Activated CD8-positive, alpha-beta memory T cell treated with anti-CD3 and anti-CD28 coated beads, Interleukin-2, amount 50 U/mL, for 24 hours (primary cell): ENCODE data around the gene GPRC5C.
"Not testable (repeated sequence)": the region's sequence is repeated elsewhere in the genome, so short reads cannot be mapped to it uniquely, and the experiment has no call there.

Experiments
- DNase-seq: peaks from one replicate; pipeline ENCODE4 v3.0.0-alpha.2; 2020; ENCODE audit errors: extremely low read depth

The GPRC5C gene

DNA sequence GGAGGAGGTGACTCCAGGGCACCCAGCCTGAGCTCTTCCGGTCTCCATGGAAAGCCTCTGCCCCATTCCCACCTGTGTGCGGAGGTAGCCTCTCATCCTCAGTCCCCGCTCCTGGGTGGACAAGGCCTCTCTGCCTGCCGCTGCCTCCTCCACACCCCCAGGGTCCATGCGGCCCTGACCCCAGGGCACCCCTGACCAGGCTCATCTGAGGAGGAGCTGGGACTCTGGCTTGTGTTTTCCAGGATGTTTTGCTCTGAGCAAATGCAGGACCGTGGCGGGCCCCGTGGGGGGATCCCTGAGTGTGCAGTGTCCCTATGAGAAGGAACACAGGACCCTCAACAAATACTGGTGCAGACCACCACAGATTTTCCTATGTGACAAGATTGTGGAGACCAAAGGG lies 41.4 kb downstream of the GPRC5C start:
- DNase-seq = no peak

DNA sequence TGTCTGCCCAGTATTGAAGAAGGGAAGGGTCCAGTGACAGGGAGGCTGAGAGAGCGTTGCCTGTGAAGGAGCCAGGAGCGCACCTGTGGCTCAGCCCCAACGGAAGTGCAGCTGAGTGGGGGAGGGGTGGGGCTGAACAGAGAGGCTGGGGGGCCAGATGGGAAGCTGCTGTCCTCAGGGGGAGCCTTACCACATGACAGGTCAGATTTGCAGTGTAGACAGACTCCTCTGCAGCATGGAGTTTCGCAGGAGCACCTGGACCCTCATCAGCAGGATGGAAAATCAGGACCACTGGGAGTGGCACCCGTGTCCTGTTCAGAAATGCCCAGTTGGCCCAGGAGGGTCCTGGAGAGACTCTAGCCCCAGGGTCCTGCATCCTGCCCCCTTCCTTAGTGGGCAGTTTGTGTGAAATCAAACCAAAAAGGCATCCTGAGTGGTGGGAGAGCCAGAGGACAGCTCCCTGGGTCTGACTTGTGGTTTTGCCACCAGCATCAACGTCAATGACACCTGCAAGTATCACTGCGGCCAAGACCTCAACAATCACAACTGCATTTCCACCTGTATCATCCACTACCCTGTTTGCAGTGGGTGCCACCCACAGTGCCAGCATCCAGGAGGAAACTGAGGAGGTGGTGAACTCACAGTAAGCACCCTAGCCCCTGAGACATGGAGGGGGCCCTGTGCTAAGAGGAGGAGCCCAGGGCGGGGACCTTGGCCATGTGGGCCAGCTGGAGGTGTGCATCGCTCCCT lies 42.3 kb downstream of the GPRC5C start:
- no peak for DNase-seq

DNA sequence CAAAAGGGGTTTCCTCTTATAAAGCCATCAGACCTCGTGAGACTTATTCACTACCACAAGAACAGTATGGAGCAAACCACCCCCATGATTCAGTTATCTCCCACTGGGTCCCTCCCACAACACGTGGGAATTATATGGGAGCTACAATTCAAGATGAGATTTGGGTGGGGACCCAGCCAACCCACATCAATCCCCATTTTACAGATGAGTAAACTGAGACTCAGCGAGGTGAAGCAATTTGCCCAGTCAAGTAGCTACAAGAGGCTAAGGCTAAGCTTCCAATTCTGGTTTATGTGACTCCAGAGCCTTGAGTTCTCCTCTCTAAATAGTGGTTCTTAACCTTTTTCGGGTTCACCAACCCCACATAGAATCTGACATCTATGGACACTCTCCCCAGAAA lies 43.3 kb downstream of the GPRC5C start:
- DNase-seq = no peak

DNA sequence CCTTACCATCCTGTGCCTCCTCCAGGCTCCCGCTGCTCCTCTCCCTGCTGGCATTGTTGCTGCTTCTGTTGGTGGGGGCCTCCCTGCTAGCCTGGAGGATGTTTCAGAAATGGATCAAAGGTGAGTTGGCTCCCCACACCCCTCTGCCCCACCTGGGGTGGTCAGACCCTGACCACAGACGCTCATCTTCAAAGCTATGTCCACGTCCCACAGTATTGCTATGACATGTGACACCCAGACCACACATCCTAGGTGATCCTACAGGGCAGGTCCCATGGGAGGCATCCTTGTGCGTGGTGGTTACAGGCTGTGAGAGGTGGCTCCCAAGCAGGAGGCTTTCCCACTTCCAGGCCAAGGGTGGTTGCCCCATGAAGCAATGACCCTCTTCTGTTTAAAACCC lies 45.5 kb downstream of the GPRC5C start:
- DNase-seq = no peak

DNA sequence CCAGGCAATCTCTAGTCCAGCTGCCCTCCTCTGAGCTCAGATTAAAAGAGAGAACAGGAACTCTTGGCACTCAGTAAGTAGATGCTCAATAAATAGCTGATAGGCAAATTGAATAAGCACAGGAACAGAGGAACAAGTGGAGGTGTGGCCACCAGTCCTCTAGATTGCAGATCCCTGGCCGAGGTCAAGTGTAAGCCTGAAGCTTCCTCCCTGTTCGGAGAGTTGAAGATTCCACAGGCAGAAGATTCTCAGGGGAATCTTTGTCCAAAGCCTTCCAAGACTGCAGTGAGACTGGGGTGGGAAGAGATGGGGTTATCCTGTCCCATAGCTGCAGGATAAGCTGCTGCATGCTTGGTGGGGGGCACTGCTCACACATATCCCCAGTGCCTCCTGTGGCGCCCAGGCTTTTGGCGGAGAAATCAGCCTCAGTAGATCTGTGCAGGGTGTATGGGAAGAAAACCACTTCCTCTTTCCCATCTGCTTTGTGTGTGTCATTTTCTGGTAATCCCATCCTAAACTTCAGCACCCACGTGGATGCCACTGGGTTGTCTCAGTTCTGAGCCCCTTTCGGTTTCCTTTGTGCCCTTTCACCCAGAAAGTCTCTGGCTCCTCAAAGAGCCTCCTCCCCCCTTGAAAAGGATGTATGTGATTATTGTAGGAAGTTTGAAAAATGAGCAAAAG lies 46.7 kb downstream of the GPRC5C start:
- DNase-seq = no peak

DNA sequence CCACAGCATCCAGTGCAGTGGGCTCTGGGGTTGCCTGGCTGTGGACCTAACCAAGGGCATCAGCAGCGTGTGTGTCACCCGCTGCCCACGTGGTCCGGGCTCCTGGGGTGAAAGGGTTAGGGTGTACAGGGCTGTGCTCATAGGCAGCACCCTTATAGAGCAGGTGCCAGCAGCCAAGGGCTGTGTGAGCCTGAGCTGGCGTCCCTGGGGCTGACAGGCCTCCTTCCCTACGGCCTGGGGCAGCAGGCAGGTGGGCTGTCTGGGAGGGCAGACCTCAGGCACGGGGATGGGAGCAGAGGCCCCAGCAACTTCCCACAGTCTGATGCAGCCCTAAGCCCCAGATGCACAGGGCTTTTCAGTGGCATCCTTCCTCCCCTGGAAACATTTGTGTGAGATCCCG lies 48.4 kb downstream of the GPRC5C start:
- no peak for DNase-seq

DNA sequence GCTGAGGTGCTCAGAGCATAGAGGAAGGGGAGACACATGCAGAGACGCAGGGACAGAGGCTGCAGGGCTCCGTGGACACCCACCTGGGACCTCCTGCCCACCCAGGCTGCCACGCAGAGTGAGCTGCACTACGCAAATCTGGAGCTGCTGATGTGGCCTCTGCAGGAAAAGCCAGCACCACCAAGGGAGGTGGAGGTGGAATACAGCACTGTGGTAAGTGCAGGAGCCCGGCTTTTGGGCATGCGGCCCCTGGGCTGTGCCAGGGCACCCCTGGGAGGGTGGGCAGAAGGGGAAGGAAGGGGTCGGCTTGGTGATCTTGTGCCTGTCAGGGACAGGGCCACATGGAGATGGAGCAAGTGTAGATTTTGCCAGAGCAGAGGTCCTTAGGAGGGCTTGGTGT lies 49.7 kb downstream of the GPRC5C start:
- DNase-seq = no peak

DNA sequence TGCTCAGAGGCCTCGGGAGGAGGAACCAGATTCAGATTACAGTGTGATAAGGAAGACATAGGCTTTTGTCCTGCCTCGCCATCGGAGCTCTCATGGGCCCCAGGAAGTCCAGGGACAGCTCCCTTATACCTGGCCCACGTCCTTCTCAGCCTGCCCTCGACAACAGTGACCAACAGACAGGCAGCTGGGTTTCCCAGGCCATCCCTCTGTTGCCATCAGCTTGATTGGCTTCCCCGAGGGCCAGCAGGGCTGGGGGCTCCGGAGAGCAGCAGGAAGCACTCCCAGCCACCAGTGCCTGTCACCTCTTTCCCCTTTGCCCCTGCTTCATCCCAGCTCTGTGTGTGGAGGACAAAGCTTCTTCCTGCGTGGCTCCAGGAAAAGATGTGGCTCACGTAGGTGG lies 52.2 kb downstream of the GPRC5C start:
- no peak for DNase-seq

DNA sequence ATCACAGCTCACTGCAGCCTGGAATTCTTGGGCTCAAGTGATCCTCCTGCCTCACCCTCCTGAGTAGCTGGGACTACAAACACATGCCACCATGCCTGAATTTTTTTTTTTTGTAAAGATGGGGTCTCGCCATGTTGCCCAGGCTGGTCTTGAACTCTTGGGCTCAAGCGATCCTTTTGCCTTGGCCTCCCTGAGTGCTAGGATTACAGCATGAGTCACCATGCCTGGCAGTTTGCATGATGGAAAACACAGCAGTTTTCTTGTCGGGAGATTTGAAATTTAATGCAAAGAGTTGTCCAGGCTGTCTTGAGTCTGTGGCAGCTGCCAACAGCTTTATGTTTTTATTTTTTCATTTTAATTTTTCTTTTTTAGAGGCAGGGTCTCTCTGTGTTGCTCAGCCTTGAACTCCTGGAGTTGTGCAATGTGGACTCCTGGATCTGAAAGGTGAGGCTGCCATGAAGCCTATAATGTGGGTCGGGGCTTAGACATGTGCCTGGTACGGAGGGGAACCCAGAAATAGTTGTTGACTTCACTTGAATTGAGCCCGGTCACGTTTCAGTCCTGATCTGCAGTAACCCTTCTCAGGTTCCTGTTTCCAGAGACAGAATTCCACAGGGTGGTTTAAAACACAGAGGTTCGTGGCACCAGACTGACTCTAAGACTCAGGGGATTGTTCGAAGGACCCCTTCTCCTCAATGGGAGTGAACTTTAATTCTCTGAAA lies 53.3 kb downstream of the GPRC5C start:
- no peak for DNase-seq

DNA sequence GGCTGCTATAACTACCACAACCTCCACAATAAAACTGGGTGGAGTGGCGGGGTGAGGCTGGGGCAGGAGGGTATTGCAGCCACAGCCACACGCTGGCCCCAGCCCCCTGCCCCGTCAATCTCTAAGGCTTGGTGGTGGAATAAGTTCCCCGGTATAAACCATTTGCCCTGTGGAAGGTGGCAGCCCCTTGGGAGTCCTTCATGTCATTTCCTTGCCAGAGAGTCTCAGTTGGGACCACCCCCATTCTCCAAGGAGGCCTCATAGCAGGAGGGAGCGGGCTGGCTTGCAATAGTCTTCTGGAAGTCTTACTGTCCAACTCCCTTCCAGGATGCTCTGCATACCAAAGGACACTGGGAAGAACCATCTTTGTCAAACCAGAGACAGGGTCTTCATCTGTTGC lies 54.0 kb downstream of the GPRC5C start:
- DNase-seq = no peak

DNA sequence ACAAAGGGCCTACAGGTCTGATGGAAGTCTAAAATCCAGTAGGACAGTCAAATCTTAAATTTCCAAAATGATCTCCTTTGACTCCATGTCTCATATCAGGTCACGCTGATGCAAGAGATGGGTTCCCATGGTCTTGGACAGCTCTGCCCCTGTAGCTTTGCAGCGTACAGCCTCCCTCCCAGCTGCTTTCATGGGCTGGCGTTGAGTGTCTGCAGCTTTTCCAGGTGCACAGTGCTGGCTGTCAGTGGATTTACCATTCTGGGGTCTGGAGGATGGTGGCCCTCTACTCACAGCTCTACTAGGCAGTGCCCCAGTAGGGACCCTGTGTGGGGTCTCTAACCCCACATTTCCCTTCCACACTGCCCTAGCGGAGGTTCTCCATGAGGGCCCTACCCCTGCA lies 56.4 kb downstream of the GPRC5C start:
- DNase-seq = not testable (repeated sequence)

DNA sequence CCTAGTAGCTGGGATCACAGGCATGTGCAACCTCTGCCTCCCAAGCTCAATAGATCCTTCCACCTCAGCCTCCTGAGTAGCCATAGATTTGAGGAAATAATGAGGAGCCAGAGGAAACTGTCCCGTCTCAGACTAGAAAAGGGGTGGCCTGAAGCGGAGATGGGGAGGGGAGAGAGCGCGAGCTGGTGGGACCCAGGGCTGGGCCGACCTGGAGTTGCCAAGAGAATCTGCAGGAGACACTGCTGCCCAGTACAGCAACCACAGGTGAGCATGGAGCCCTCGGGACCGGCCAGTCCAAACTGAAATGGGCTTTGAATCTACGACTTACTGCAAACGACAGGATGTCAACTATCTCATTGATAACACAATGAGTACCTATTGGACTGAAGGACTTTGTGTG lies 58.8 kb downstream of the GPRC5C start:
- DNase-seq = no peak

DNA sequence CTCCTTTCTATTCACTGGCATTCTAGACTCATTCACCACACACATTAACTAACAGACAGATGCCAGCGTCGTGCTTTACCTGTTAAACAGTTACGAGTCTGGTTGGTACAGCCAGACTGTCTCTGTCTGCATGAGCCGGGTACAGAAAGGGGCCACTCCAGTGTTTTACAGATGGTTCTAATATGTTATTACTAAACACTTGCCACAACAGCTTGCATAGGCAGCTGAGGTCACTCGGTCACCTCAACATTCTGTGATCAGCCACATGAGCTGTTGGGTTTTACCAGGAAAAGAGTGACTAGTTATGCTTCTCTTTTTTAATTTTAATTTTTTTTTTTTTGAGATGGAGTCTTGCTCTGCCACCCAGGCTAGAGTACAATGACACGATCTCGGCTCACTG lies 59.7 kb downstream of the GPRC5C start:
- no peak for DNase-seq

DNA sequence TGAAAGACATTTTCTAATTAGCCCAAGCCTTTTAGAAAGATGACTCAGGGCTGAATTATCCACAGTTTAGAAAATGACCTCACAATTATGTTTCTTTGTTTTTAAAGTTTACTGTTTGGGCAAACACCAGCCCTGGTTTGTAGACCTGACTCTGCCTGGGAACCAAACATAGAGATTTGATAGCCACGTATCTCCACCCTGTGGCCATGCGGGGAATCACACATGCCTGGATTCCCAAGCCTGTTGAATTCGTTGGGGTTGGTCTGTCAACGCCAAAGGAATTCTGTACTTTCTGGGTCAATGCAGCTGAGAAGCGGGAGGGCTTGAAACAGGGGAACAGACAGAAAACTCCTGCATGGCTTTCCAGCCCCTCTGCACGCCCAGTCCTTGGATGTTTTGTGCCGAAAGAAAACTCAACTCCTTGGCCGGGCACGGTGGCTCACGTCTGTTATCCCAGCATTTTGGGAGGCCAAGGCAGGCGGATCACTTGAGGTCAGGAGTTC lies 61.5 kb downstream of the GPRC5C start:
- DNase-seq = no peak
